Cardiac fibroblast (primary cell): Measurements from ENCODE around the gene CPNE2.

Source experiments
- DNase-seq, 2 donors: peaks; one replicate each; pipeline versions ENCODE4 v3.0.0 to v3.0.0-alpha.2; 2010; ENCODE audit warnings: low read depth in 2 of 2
- H3K4me3 ChIP-seq, 2 donors: replicated peaks in 1 of 2; 1 replicate in 1 of 2; 2 replicates in 1 of 2; pipeline ENCODE4 v1.5.1; 2011; ENCODE audit warnings: low read depth in 2 of 2, low read length in 2 of 2, mild to moderate bottlenecking in 2 of 2, moderate library complexity in 1 of 2
- TF ChIP-seq, protein P1 (sequence below): IDR thresholded peaks from one replicate; pipeline ENCODE4 v1.5.1; 2011; ENCODE audit warnings: low read depth, mild to moderate bottlenecking, low read length, inconsistent platforms

Gene CPNE2

GRCh38 chr16:57166951-57167350 is 74.6 kb downstream of the CPNE2 start:
- no peak overlapping the region for H3K4me3 ChIP-seq
- peak; percentile 67 for DNase-seq
- TF ChIP-seq, protein P1, sequence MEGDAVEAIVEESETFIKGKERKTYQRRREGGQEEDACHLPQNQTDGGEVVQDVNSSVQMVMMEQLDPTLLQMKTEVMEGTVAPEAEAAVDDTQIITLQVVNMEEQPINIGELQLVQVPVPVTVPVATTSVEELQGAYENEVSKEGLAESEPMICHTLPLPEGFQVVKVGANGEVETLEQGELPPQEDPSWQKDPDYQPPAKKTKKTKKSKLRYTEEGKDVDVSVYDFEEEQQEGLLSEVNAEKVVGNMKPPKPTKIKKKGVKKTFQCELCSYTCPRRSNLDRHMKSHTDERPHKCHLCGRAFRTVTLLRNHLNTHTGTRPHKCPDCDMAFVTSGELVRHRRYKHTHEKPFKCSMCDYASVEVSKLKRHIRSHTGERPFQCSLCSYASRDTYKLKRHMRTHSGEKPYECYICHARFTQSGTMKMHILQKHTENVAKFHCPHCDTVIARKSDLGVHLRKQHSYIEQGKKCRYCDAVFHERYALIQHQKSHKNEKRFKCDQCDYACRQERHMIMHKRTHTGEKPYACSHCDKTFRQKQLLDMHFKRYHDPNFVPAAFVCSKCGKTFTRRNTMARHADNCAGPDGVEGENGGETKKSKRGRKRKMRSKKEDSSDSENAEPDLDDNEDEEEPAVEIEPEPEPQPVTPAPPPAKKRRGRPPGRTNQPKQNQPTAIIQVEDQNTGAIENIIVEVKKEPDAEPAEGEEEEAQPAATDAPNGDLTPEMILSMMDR: no peak

GRCh38 chr16:57167538-57167937 is 75.2 kb downstream of the CPNE2 start:
- no peak overlapping the region for H3K4me3 ChIP-seq
- TF ChIP-seq, protein P1: no peak
- no peak for DNase-seq

DNA sequence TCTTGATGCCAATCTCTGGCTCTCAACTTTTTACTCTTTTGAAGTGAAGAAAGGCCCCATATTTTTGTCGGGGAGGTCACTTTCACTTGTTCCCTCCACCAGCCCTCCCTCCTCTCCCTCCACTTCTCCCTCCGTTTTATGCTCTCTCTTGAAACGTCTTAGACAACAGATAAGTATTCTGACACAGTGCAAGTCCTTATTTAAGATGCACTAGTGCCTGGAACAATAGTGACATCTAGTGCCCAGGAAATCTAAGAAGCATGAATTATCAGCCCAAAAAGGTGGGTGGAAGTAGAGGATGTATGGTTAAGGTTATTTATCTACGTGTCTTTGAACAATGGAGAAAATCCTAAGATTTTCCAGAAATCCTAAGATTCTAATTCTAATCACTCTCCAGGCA is 75.6 kb downstream of the CPNE2 start:
- no peak overlapping the region for H3K4me3 ChIP-seq
- TF ChIP-seq, protein P1: peak; percentile 68
- DNase-seq: peak; percentile 86 to 88

GRCh38 chr16:57169327-57169726 is 76.9 kb downstream of the CPNE2 start:
- no peak overlapping the region for H3K4me3 ChIP-seq
- TF ChIP-seq, protein P1: no peak
- no peak for DNase-seq

DNA sequence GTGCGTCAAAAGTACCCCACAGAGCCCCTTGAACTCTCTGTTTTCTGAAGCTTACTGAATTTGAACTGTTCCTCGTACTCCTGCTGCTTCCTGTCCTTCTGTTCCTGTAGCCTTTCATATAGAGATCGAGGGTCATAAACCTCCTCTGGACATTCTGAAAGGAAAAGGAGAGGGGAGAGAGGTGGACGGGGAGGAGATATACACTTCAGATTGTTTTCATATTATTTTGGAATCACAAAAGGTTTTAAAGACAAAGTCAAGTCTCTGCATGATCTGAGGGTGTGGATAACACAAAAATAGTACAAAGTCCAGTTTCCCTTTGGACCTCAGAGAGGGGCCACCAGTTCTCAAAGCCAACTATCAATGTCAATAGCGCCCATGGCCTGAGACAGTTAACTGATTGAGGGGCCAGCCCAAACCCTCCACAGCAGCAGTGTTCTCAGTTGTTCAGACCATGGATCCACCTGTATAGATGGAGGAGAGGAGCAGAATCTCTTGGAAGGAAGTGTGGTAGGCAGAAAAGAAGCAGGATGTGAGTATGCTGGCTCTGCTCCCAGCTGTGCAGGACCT is 80.4 kb downstream of the CPNE2 start:
- no peak overlapping the region for H3K4me3 ChIP-seq
- DNase-seq: no peak
- TF ChIP-seq, protein P1: no peak

GRCh38 chr16:57175896-57176295 is 83.5 kb downstream of the CPNE2 start:
- TF ChIP-seq, protein P1: no peak
- DNase-seq: peak in 1 of 2 donors; percentile 53

DNA sequence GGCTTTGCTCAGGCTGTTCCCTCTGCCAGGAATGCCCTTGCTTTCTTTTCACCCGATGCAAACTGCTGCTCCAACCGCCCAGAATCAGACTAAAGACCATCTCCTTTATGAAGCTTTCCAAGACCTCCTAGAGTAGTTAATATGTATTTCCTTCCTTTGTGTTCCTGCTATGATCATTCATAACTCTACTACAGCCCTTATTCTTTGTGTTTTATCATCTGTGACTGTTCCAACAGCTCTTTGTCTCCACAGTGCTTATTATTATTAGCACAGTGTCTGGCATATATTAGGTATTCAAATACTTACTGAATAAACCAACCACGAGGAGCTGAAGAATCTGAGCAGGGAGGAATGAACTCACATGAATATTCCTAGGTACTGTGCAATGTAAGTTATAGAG is 85.8 kb downstream of the CPNE2 start:
- TF ChIP-seq, protein P1: no peak
- DNase-seq: no peak
- no peak overlapping the region for H3K4me3 ChIP-seq

More at GRCh38 chr16:57175896-57176295, 83.5 kb downstream of the CPNE2 start:
- no peak overlapping the region for H3K4me3 ChIP-seq
